HG03571 (cell line): ENCODE results near the gene PCIF1.
"Not testable (repeated sequence)": the region's sequence is repeated elsewhere in the genome, so short reads cannot be mapped to it uniquely, and the experiment has no call there.

ENCODE experiments used
- ATAC-seq: cut with Tn5 transposase; IDR thresholded peaks from one replicate; pipeline ENCODE4 v1.9.1; 2021; ENCODE audit not compliant: unreplicated experiment

PCIF1 gene

GRCh38 chr20:45921337-45922189, 12.9 kb upstream of the PCIF1 start:
- ATAC-seq, result no peak

- ATAC-seq, result no peak
These were observed 9.9 kb upstream of the PCIF1 start for GRCh38 chr20:45924391-45925261.

- ATAC-seq, result no peak
These were observed 8.5 kb upstream of the PCIF1 start for GRCh38 chr20:45925821-45926506.

GRCh38 chr20:45926731-45927070, 7.8 kb upstream of the PCIF1 start:
- ATAC-seq, result no peak

- no peak for ATAC-seq
These were observed 7.2 kb upstream of the PCIF1 start for GRCh38 chr20:45927071-45927878.

- not testable (repeated sequence) for ATAC-seq
These were observed 2.8 kb upstream of the PCIF1 start for GRCh38 chr20:45931680-45932079.

- no peak for ATAC-seq
These were observed 1.0 kb upstream of the PCIF1 start for GRCh38 chr20:45933266-45934045.

- ATAC-seq, result peak; percentile 19
These were observed 367 bp upstream of the PCIF1 start for GRCh38 chr20:45934046-45934585.

GRCh38 chr20:45935416-45936046, 1.0 kb downstream of the PCIF1 start:
- ATAC-seq, result peak; percentile 3

GRCh38 chr20:45937765-45938164, 3.3 kb downstream of the PCIF1 start:
- no peak for ATAC-seq

- no peak for ATAC-seq
These were observed 4.4 kb downstream of the PCIF1 start for GRCh38 chr20:45938727-45939438.

- ATAC-seq, result no peak
These were observed 5.6 kb downstream of the PCIF1 start for GRCh38 chr20:45940053-45940452.

GRCh38 chr20:45940469-45940868, 6.0 kb downstream of the PCIF1 start:
- ATAC-seq, result no peak

GRCh38 chr20:45943613-45944012, 9.1 kb downstream of the PCIF1 start:
- no peak for ATAC-seq

GRCh38 chr20:45944151-45944964, 9.9 kb downstream of the PCIF1 start:
- ATAC-seq, result no peak

- no peak for ATAC-seq
These were observed 10.6 kb downstream of the PCIF1 start for GRCh38 chr20:45944965-45945677.

GRCh38 chr20:45945678-45946148, 11.2 kb downstream of the PCIF1 start:
- no peak for ATAC-seq
